Keratinocyte (primary cell): Measurements from ENCODE around the gene COIL. TPM values are rescaled to one million over a fixed set of nuclear protein-coding genes. Genes with fewer than 3 reads are reported as not detected.

ENCODE experiments used
- DNase-seq: peaks from one replicate; pipeline ENCODE4 v3.0.0-alpha.2; 2011; ENCODE audit warnings: low read depth, missing footprints, low spot score
- FAIRE-seq: peaks from 2 replicates; lab custom pipeline; 2011; peaks lifted over from hg19 to GRCh38; lab: Jason Lieb, UNC
- H2AFZ ChIP-seq: 2 replicates; pipeline ENCODE4 v1.6.0; 2012; ENCODE audit warnings: low read length, control low read depth, inconsistent platforms; ENCODE audit not compliant: control insufficient read depth
- H3K27ac ChIP-seq: 2 replicates; pipeline ENCODE4 v1.5.1; 2011; ENCODE audit warnings: low read length; ENCODE audit not compliant: control insufficient read depth, insufficient read depth
- H3K27me3 ChIP-seq: 3 replicates; pipeline ENCODE4 v1.6.0; 2011; ENCODE audit warnings: low read length; ENCODE audit not compliant: control insufficient read depth, insufficient read depth; ENCODE audit errors: extremely low read depth
- H3K36me3 ChIP-seq, 2 experiments: 2 replicates in 1 of 2; 3 replicates in 1 of 2; pipeline ENCODE4 v1.5.1; 2011; ENCODE audit warnings: low read length in 2 of 2, mild to moderate bottlenecking in 1 of 2; ENCODE audit not compliant: control insufficient read depth in 2 of 2, insufficient read depth in 2 of 2; ENCODE audit errors: extremely low read depth in 1 of 2
- H3K4me1 ChIP-seq: 3 replicates; pipeline ENCODE4 v1.5.1; 2011; ENCODE audit warnings: low read length; ENCODE audit not compliant: control insufficient read depth, insufficient read depth; ENCODE audit errors: extremely low read depth
- H3K4me2 ChIP-seq: 3 replicates; pipeline ENCODE4 v1.6.0; 2011; ENCODE audit warnings: low read depth, low read length; ENCODE audit not compliant: control insufficient read depth, insufficient read depth; ENCODE audit errors: extremely low read depth
- H3K4me3 ChIP-seq, 3 experiments: fragments of 200-600 bp in 1 of 3; sonication (generic) in 1 of 3; 2 replicates in 2 of 3; 3 replicates in 1 of 3; pipeline ENCODE4 v1.5.1; 2011 to 2016; ENCODE audit warnings: low read length in 3 of 3, mild to moderate bottlenecking in 3 of 3, control low read depth in 2 of 3, inconsistent platforms in 1 of 3, low read depth in 1 of 3, mixed read lengths in 1 of 3, mixed run types in 1 of 3, moderate library complexity in 1 of 3; ENCODE audit not compliant: control insufficient read depth in 2 of 3, insufficient read depth in 2 of 3; ENCODE audit errors: extremely low read depth in 1 of 3
- H3K79me2 ChIP-seq: 2 replicates; pipeline ENCODE4 v1.6.0; 2012; ENCODE audit warnings: low read length; ENCODE audit not compliant: control insufficient read depth, insufficient read depth
- H3K9ac ChIP-seq: 3 replicates; pipeline ENCODE4 v1.6.0; 2011; ENCODE audit warnings: low read length; ENCODE audit not compliant: control insufficient read depth, insufficient read depth; ENCODE audit errors: extremely low read depth
- H3K9me1 ChIP-seq: 3 replicates; pipeline ENCODE4 v1.6.0; 2011; ENCODE audit warnings: low read length; ENCODE audit not compliant: control insufficient read depth, insufficient read depth; ENCODE audit errors: extremely low read depth
- H3K9me3 ChIP-seq: 2 replicates; pipeline ENCODE4 v1.5.1; 2012; ENCODE audit warnings: low read depth, low read length; ENCODE audit not compliant: control insufficient read depth
- H4K20me1 ChIP-seq: 3 replicates; pipeline ENCODE4 v1.6.0; 2011; ENCODE audit warnings: low read length; ENCODE audit not compliant: control insufficient read depth, insufficient read depth; ENCODE audit errors: extremely low read depth
- CTCF ChIP-seq, 3 experiments: IDR thresholded peaks in 1 of 3; conservative IDR thresholded peaks in 1 of 3; optimal IDR thresholded peaks in 1 of 3; 2 replicates in 2 of 3; 3 replicates in 1 of 3; pipeline versions ENCODE3 to v1.5.1; 2011; ENCODE audit warnings: low read length in 3 of 3, mild to moderate bottlenecking in 3 of 3, moderate library complexity in 2 of 3, control low read depth in 1 of 3, inconsistent platforms in 1 of 3; ENCODE audit not compliant: insufficient read depth in 2 of 3; ENCODE audit errors: extremely low read depth in 1 of 3
- EZH2 ChIP-seq: IDR thresholded peaks from one replicate; pipeline ENCODE4 v1.6.1; 2012; ENCODE audit warnings: inconsistent platforms, mild to moderate bottlenecking, low read length, moderate library complexity
- dilution Hi-C: fragments of 300-500 bp; cut with MboI; formaldehyde crosslinking; loops from one replicate; pipeline ENCODE4 v1.7.0; 2020; ENCODE audit warnings: low sequenced_read_pairs; ENCODE audit not compliant: extremely low pct_ligation_motif_present
- polyA plus RNA-seq, 5 experiments: library from polyadenylated mRNA; depleted of rRNA in 3 of 5; stranded (reverse) in 3 of 5; stranded (forward) in 1 of 5; unstranded in 1 of 5; fragments of >200 nt; gene quantifications; 1 replicate in 1 of 5; 2 replicates in 3 of 5; 3 replicates in 1 of 5; pipeline versions ENCODE4 v1.2.1 to v1.2.3, GENCODE V29; 2011 to 2012; ENCODE audit warnings: missing spikeins in 2 of 5, low read depth in 1 of 5, low replicate concordance in 1 of 5

The COIL gene
- polyA plus RNA-seq, 1 donor (not counting 4 experiments of a cell fraction or from before 2014, with no cell fraction given): 11.6 TPM

GRCh38 chr17:56936697-56937322, 24.0 kb downstream of the COIL start:
- peak overlapping the region; percentile 22 for H3K4me2 ChIP-seq
- no peaks in the 10 kb centered on the region for H4K20me1 ChIP-seq
- no peaks in the 10 kb centered on the region for H3K9me1 ChIP-seq
- no peak overlapping the region for H2AFZ ChIP-seq
- no peak overlapping the region for H3K4me3 ChIP-seq
- no peaks in the 10 kb centered on the region for H3K27me3 ChIP-seq
- peak overlapping the region; percentile 16 for H3K9ac ChIP-seq
- TF ChIP-seq EZH2 (no peak), CTCF (optimal IDR thresholded peaks at IDR 0.05 in 1 of 3, IDR thresholded peaks at IDR 0.05 in 1 of 3, conservative IDR thresholded peaks at IDR 0.05 in 1 of 3; ENCODE audit: extremely low read depth in 1 of 3, insufficient read depth in 2 of 3, low read length in 3 of 3) (no peak)
- peak; percentile 41 for DNase-seq
- H3K79me2 ChIP-seq: no peaks in the 10 kb centered on the region
- peaks cover 3 to 10% of the 10 kb centered on the region in 2 experiments for H3K36me3 ChIP-seq
- H3K9me3 ChIP-seq: no peaks in the 10 kb centered on the region
- dilution Hi-C loops: no loop called here
- H3K27ac ChIP-seq: peak overlapping the region; percentile 52
- FAIRE-seq: peak; percentile 58
- H3K4me1 ChIP-seq: peaks cover 33% of the 10 kb centered on the region

- Histone ChIP-seq H3K9me1 (no peaks in the 10 kb centered on the region), H3K9ac (no peak overlapping the region), H3K79me2 (no peaks in the 10 kb centered on the region), H3K4me3 (no peak overlapping the region), H3K27me3 (no peaks in the 10 kb centered on the region), H3K4me1 (peaks cover 33% of the 10 kb centered on the region), H3K4me2 (no peak overlapping the region), H4K20me1 (no peaks in the 10 kb centered on the region), H3K9me3 (no peaks in the 10 kb centered on the region), H2AFZ (no peak overlapping the region), H3K36me3 (peaks cover 1 to 10% of the 10 kb centered on the region in 2 experiments), H3K27ac (no peak overlapping the region)
- DNase-seq (no peak), FAIRE-seq (no peak)
- dilution Hi-C loops: no loop called here
- TF ChIP-seq CTCF (optimal IDR thresholded peaks at IDR 0.05 in 1 of 3, IDR thresholded peaks at IDR 0.05 in 1 of 3, conservative IDR thresholded peaks at IDR 0.05 in 1 of 3; ENCODE audit: extremely low read depth in 1 of 3, insufficient read depth in 2 of 3, low read length in 3 of 3) (no peak), EZH2 (no peak)
Observed at GRCh38 chr17:56935461-56935860, 25.4 kb downstream of the COIL start.
